Thyroid gland (tissue), 4 donors: ENCODE data around the gene CST1.

Experiments used
- CTCF ChIP-seq, 6 experiments: fragments of 200-600 bp in 3 of 6; fragments of 450-650 bp in 3 of 6; sonication (generic) in 3 of 6; IDR thresholded peaks; one replicate each; pipeline ENCODE4 v1.5.1; 2016 to 2019; ENCODE audit warnings: antibody characterized with exemption in 6 of 6, mild to moderate bottlenecking in 2 of 6, inconsistent platforms in 1 of 6, moderate library complexity in 1 of 6
- POLR2A ChIP-seq, 2 donors: fragments of 450-650 bp; IDR thresholded peaks; one replicate each; pipeline ENCODE4 v1.6.1; 2017; ENCODE audit warnings: antibody characterized with exemption in 2 of 2, mild to moderate bottlenecking in 2 of 2, moderate library complexity in 1 of 2

- no peak for TF ChIP-seq POLR2A (IDR thresholded peaks at IDR 0.05)
- TF ChIP-seq CTCF (IDR thresholded peaks at IDR 0.05): no peak
These were observed 23.3 kb upstream of the CST1 start for GRCh38 chr20:23774081-23774480.
